Sigmoid colon (tissue), 7 donors: ENCODE results near the gene ZNF521. TPM values are rescaled to one million over a fixed set of nuclear protein-coding genes. Genes with fewer than 3 reads are reported as not detected.

ENCODE experiments used
- DNase-seq: peaks from one replicate; pipeline ENCODE4 v3.0.0-alpha.2; 2019
- H3K27ac ChIP-seq, 4 donors: fragments of 200-600 bp; sonication (generic); one replicate each; pipeline ENCODE4 v1.5.1; 2016 to 2019; ENCODE audit warnings: mild to moderate bottlenecking in 1 of 4
- H3K27me3 ChIP-seq, 3 donors: fragments of 200-600 bp; sonication (generic); one replicate each; pipeline ENCODE4 v1.5.1; 2019; ENCODE audit warnings: mild to moderate bottlenecking in 1 of 3
- H3K36me3 ChIP-seq, 4 donors: fragments of 200-600 bp; sonication (generic); one replicate each; pipeline ENCODE4 v1.5.1; 2016 to 2019
- H3K4me1 ChIP-seq, 4 donors: fragments of 200-600 bp; sonication (generic); one replicate each; pipeline ENCODE4 v1.5.1; 2017 to 2019
- H3K4me3 ChIP-seq, 4 donors: fragments of 200-600 bp; sonication (generic); one replicate each; pipeline ENCODE4 v1.5.1; 2017 to 2019; ENCODE audit warnings: mild to moderate bottlenecking in 2 of 4, moderate library complexity in 1 of 4
- H3K9me3 ChIP-seq, 4 donors: fragments of 200-600 bp in 3 of 4; sonication (generic) in 3 of 4; one replicate each; pipeline versions ENCODE4 v1.5.1 to v1.6.1; 2013 to 2019
- CTCF ChIP-seq, 4 experiments: fragments of 450-650 bp in 3 of 4; fragments of 200-600 bp in 1 of 4; IDR thresholded peaks; one replicate each; pipeline ENCODE4 v1.5.1; 2016 to 2019; ENCODE audit warnings: antibody characterized with exemption in 4 of 4, mild to moderate bottlenecking in 3 of 4, moderate library complexity in 2 of 4
- EP300 ChIP-seq, 4 donors: sonication (generic); formaldehyde crosslinking; IDR thresholded peaks; one replicate each; pipeline ENCODE4 v1.6.1; 2017; ENCODE audit warnings: antibody characterized with exemption in 4 of 4
- POLR2A ChIP-seq, 2 donors: fragments of 450-650 bp; IDR thresholded peaks; one replicate each; pipeline ENCODE4 v1.6.1; 2016; ENCODE audit warnings: antibody characterized with exemption in 2 of 2, mild to moderate bottlenecking in 2 of 2, moderate library complexity in 2 of 2
- POLR2AphosphoS5 ChIP-seq, 4 donors: sonication (generic); formaldehyde crosslinking; IDR thresholded peaks; one replicate each; pipeline ENCODE4 v1.6.1; 2017; ENCODE audit warnings: antibody characterized with exemption in 4 of 4
- WGBS, 2 donors: extraction: QIAGEN DNeasy Blood & Tissue Kit; methylation state at CpG; one replicate each; pipeline ENCODE4 v1.1.7; 2013; 5-methylcytosine and 5-hydroxymethylcytosine counted together
- intact Hi-C: fragments of 100-400 bp; cut with DNase I; formaldehyde crosslinking; loops from one replicate; pipeline ENCODE4 v1.15.1; 2023
- polyA plus RNA-seq, 3 donors: library from polyadenylated mRNA; stranded (reverse); fragments of 200-250 nt; gene quantifications; one replicate each; pipeline ENCODE4 v1.2.3, GENCODE V29; 2013
- total RNA-seq, 4 donors: library from RNA; depleted of rRNA; stranded (reverse); fragments of >200 nt; gene quantifications; one replicate each; pipeline ENCODE4 v1.1.0, GENCODE V29; 2016
- donor health status: healthy with polysubstance abuse.
- donor health status: Bipolar disorder and iron deficiency.
- donor health status: healthy.

Gene ZNF521
- total RNA-seq = 10 to 100 TPM; 12.0 to 40.2 (median 22.7) TPM
- polyA plus RNA-seq = 1 to 10 TPM in 2 of 3 donors, under 1 TPM in 1; 0.69 to 2.9 (median 1.2) TPM

- H3K27me3 ChIP-seq = peaks cover 0 to 4% (median 0%) of the 10 kb centered on the region in 3 donors
- TF ChIP-seq POLR2AphosphoS5 (IDR thresholded peaks at IDR 0.05) = peak; percentile 70 to 90 (median 80)
- TF ChIP-seq CTCF (IDR thresholded peaks at IDR 0.05) = no peak
- WGBS, 2 donors = 0 to 1% methylated on average over 91 of the region's 91 CpGs
- H3K4me3 ChIP-seq = peak within 1 kb of the TSS; percentile 49 to 77 (median 65)
- no peaks in the 10 kb centered on the region for H3K36me3 ChIP-seq
- peaks cover 0 to 21% (median 4%) of the 10 kb centered on the region in 4 donors for H3K4me1 ChIP-seq
- peak within 1 kb of the TSS; percentile 85 to 92 (median 88) for H3K27ac ChIP-seq
- intact Hi-C loops = loop anchor here (1.0 to 10.0 kb wide), 5 partner anchors 25 to 955 kb away; partner anchors contain the start of gene OSBPL1A
- DNase-seq = peak; percentile 94
- H3K9me3 ChIP-seq = no peaks in the 10 kb centered on the region
Measured at GRCh38 chr18:25351777-25352628, at the start of gene ZNF521. TSS of gene ZNF521 (minus strand) at chr18:25352166. CDS start at chr18:25350946, 1,220 bp downstream.

GRCh38 chr18:25399554-25399953 is 47.6 kb upstream of the ZNF521 start:
- intact Hi-C loops = no loop called here
- H3K27ac ChIP-seq = no peak overlapping the region
- H3K4me1 ChIP-seq = no peaks in the 10 kb centered on the region
- H3K36me3 ChIP-seq = no peaks in the 10 kb centered on the region
- DNase-seq = no peak
- TF ChIP-seq CTCF (IDR thresholded peaks at IDR 0.05) = no peak
- TF ChIP-seq POLR2AphosphoS5 (IDR thresholded peaks at IDR 0.05) = no peak
- no peak for TF ChIP-seq POLR2A (IDR thresholded peaks at IDR 0.05)
- no peak for TF ChIP-seq EP300 (IDR thresholded peaks at IDR 0.05)
- H3K9me3 ChIP-seq = peaks cover 0 to 3% (median 1%) of the 10 kb centered on the region in 4 donors
- no peak overlapping the region for H3K4me3 ChIP-seq
- H3K27me3 ChIP-seq = no peaks in the 10 kb centered on the region

GRCh38 chr18:25392192-25392591 is 40.2 kb upstream of the ZNF521 start:
- no peak overlapping the region for H3K27ac ChIP-seq
- no peak for TF ChIP-seq POLR2A (IDR thresholded peaks at IDR 0.05)
- TF ChIP-seq EP300 (IDR thresholded peaks at IDR 0.05) = no peak
- no peak for TF ChIP-seq POLR2AphosphoS5 (IDR thresholded peaks at IDR 0.05)
- no peak for TF ChIP-seq CTCF (IDR thresholded peaks at IDR 0.05)
- H3K4me1 ChIP-seq = no peaks in the 10 kb centered on the region
- no peaks in the 10 kb centered on the region for H3K36me3 ChIP-seq
- no peak for DNase-seq
- H3K9me3 ChIP-seq = peaks cover 0 to 3% (median 1%) of the 10 kb centered on the region in 4 donors
- no peak overlapping the region for H3K4me3 ChIP-seq
- no peaks in the 10 kb centered on the region for H3K27me3 ChIP-seq
- intact Hi-C loops = no loop called here

- WGBS, 2 donors = 57 to 63% methylated on average over 2 of the region's 2 CpGs
- intact Hi-C loops = no loop called here
Measured at GRCh38 chr18:25373432-25374179, 21.6 kb upstream of the ZNF521 start.

More at GRCh38 chr18:25373432-25374179, 21.6 kb upstream of the ZNF521 start:
- no peak for DNase-seq
- no peak overlapping the region for H3K4me3 ChIP-seq
- no peak overlapping the region for H3K27ac ChIP-seq
- H3K9me3 ChIP-seq = no peaks in the 10 kb centered on the region
- TF ChIP-seq CTCF (IDR thresholded peaks at IDR 0.05) = no peak
- TF ChIP-seq POLR2AphosphoS5 (IDR thresholded peaks at IDR 0.05) = no peak
- TF ChIP-seq POLR2A (IDR thresholded peaks at IDR 0.05) = no peak
- TF ChIP-seq EP300 (IDR thresholded peaks at IDR 0.05) = no peak
- H3K36me3 ChIP-seq = no peaks in the 10 kb centered on the region
- no peaks in the 10 kb centered on the region for H3K4me1 ChIP-seq
- no peaks in the 10 kb centered on the region for H3K27me3 ChIP-seq
